Activated B cell treated with CpG ODN at 0.5 μM for 24 hours (primary cell): Measurements from ENCODE around the gene UTP11. TPM values are rescaled to one million over a fixed set of nuclear protein-coding genes. Genes with fewer than 3 reads are reported as not detected.
A peak's percentile ranks its signal among the peaks of the same experiment; 100 is the strongest.

Source experiments
- ATAC-seq: fragments of 200-7000 bp; cut with Tn5 transposase; one replicate; pipeline ENCODE4 v1.10.0; 2021; ENCODE audit warnings: low read depth, mild to moderate bottlenecking, moderate library complexity
- CTCF ChIA-PET: fragments of 350-600 bp; sonication (Branson Sonifier 250); formaldehyde crosslinking; loops from one replicate; lab custom pipeline; 2021; ENCODE audit warnings: antibody characterized with exemption; lab: Charles Lee
- POLR2A ChIA-PET: fragments of 350-600 bp; sonication (Branson Sonifier 250); formaldehyde crosslinking; loops from one replicate; lab custom pipeline; 2021; ENCODE audit warnings: antibody characterized with exemption; lab: Charles Lee
- DNase-seq: peaks from one replicate; pipeline ENCODE4 v3.0.0; 2022
- H3K27ac Mint-ChIP-seq: one replicate; pipeline ENCODE4 v1.8.0; 2020; ENCODE audit warnings: mixed read lengths
- H3K27me3 Mint-ChIP-seq: one replicate; pipeline ENCODE4 v1.8.0; 2021; ENCODE audit warnings: mixed read lengths
- H3K36me3 Mint-ChIP-seq: one replicate; pipeline ENCODE4 v1.8.0; 2021; ENCODE audit warnings: low read depth, mixed read lengths
- H3K4me1 Mint-ChIP-seq: one replicate; pipeline ENCODE4 v1.8.0; 2021; ENCODE audit warnings: mixed read lengths
- H3K4me3 Mint-ChIP-seq: one replicate; pipeline ENCODE4 v1.8.0; 2020; ENCODE audit warnings: mild to moderate bottlenecking, mixed read lengths
- H3K9me3 Mint-ChIP-seq: one replicate; pipeline ENCODE4 v1.8.0; 2020; ENCODE audit warnings: mixed read lengths
- intact Hi-C: fragments of 100-400 bp; cut with micrococcal nuclease; formaldehyde crosslinking; loops from one replicate; pipeline ENCODE4 v1.15.1; 2024
- total RNA-seq: library from RNA; stranded (reverse); gene quantifications from 2 replicates; pipeline ENCODE4 v1.2.3, GENCODE V29; 2022
- TF ChIP-seq, protein P1 (sequence below): fragments of 200-600 bp; IDR thresholded peaks from one replicate; pipeline ENCODE4 v1.8.0; 2022; ENCODE audit warnings: antibody characterized with exemption, mild to moderate bottlenecking

The UTP11 gene
- total RNA-seq, 1 donor from 2014 or later, result 26.1 TPM

DNA sequence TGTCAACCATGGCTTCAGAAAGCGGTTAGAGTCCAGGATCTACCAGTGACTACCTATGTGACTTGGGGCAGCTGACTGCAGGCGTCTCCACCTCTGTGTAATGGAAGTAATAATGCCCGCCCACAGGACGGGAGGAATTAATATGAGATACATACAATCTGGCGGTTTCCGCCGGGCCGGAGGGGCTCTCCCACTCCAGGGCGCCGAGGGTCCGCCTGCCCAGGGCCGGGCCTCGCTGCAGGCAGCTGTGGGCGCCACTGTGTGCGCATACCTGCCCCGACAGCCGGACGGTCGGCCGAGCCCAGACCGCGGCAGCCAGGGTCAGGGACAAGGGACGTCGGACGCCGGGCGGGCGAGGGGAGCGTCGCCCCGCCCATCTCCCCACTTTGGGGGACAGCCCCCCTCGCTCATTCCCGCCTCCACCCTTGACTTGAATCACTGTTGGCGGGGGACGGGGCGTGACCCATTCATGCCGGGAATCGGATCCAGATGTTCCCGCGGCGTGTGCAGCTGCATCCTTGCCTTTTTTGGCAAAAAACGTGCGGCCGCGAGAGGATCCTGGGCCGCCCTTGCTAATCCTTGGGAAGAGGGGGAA, 16.7 kb upstream of the UTP11 start:
- ATAC-seq (peak; percentile 69), DNase-seq (peak; percentile 32)
- ChIA-PET CTCF (no interaction called here), POLR2A (interaction anchor here (0.6 to 0.7 kb wide), 3 partner anchors 15 to 106 kb away, joined by 3 to 8 read pairs (median 6); no protein-coding TSS in a partner anchor)
- TF ChIP-seq, protein P1, sequence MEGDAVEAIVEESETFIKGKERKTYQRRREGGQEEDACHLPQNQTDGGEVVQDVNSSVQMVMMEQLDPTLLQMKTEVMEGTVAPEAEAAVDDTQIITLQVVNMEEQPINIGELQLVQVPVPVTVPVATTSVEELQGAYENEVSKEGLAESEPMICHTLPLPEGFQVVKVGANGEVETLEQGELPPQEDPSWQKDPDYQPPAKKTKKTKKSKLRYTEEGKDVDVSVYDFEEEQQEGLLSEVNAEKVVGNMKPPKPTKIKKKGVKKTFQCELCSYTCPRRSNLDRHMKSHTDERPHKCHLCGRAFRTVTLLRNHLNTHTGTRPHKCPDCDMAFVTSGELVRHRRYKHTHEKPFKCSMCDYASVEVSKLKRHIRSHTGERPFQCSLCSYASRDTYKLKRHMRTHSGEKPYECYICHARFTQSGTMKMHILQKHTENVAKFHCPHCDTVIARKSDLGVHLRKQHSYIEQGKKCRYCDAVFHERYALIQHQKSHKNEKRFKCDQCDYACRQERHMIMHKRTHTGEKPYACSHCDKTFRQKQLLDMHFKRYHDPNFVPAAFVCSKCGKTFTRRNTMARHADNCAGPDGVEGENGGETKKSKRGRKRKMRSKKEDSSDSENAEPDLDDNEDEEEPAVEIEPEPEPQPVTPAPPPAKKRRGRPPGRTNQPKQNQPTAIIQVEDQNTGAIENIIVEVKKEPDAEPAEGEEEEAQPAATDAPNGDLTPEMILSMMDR, result no peak
- Mint-ChIP-seq H3K4me3 (peak overlapping the region; percentile 79), H3K27me3 (no peaks in the 10 kb centered on the region), H3K9me3 (no peaks in the 10 kb centered on the region), H3K36me3 (no peaks in the 10 kb centered on the region), H3K27ac (no peak overlapping the region), H3K4me1 (peaks cover 14% of the 10 kb centered on the region)
- intact Hi-C loops, result loop anchor here (10.0 kb wide), 1 partner anchor 401 kb away; the partner anchor contains the start of gene GNL2

DNA sequence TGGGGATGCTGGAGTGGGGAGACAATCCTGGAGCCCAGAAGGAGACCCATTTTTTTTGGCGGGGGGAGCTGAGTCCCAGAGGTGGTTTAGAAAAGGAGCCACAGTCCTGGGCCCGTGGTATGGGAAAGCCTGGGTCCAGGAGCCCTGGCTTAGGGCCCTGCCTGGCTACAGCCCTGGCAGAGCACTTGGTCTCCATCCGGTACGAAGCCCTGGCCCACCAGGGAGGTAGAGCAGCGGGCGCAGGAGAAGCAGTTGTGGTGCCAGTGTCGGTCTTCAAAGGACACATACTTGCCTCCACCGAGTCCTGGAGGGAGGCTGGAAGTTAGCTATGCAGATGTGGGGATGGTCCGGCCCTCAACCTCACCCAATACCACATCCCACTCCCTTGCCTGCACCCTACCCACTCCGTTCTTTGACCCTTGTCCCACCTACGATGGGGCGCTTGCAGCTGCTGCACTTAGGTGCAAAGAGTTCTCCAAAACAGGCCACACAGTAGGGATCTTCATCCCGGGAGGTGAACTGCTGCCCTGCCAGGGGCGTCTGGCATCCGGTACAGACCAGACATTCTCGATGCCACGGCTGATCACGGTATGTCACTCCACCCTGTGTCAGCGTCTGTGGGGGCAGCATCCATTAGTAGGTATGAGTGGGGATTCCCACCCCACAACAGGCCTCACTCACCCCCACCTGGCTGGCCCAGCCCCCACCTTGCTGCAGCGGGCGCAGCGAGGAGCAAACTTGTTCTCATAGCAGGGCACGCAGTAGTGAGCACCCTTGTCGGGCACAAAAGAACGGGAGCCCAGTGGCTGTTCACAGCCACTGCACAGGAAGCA, 15.1 kb upstream of the UTP11 start:
- ChIA-PET POLR2A (no interaction called here), CTCF (no interaction called here)
- no peaks in the 10 kb centered on the region for H3K36me3 Mint-ChIP-seq
- no peak overlapping the region for H3K27ac Mint-ChIP-seq
- ATAC-seq (no peak), DNase-seq (no peak)
- H3K27me3 Mint-ChIP-seq, result no peaks in the 10 kb centered on the region
- no peaks in the 10 kb centered on the region for H3K9me3 Mint-ChIP-seq
- H3K4me3 Mint-ChIP-seq, result no peak overlapping the region
- TF ChIP-seq, protein P1, result no peak
- peaks cover 14% of the 10 kb centered on the region for H3K4me1 Mint-ChIP-seq
- intact Hi-C loops, result loop anchor here (10.0 kb wide), 1 partner anchor 403 kb away; the partner anchor contains the start of gene GNL2

DNA sequence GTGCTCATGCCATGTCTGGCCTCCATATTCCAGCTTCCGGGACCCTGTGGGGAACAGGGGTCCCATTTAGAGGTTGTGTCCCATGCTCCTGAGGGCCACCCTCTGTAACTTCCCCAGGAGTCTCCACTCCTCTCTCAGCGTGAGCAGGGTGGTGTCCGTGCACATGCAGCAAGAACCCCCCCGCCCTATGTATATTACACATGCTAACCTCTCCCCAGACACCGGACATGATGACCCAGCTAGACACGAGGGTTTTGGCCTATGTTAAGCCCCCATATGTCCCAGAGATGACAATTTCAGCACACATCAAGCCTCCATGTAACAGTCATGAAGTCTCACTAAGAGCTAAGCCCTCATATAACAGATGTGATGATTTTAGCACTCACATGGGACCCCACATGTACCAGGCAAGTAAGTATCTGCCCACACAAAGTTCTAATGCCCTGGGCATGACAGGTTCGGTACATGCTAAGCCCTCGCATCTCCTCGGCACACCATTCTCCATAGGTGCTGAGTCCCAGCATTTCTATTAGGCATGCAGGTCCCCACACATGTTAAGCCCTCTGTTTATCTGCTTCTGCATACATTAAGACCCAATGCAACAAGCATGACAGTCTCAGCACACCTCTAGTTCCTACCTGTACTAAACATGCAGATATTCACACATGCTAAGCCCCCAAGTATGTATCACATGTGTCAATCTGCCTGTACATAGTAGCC, 14.3 kb upstream of the UTP11 start:
- TF ChIP-seq, protein P1, result no peak
- no peaks in the 10 kb centered on the region for H3K36me3 Mint-ChIP-seq
- no peaks in the 10 kb centered on the region for H3K27me3 Mint-ChIP-seq
- ATAC-seq (no peak), DNase-seq (no peak)
- POLR2A ChIA-PET, result no interaction called here
- H3K27ac Mint-ChIP-seq, result no peak overlapping the region
- CTCF ChIA-PET, result interaction anchor here (1.1 kb wide), 1 partner anchor 109 kb away, joined by 3 read pairs; no protein-coding TSS in a partner anchor
- H3K4me3 Mint-ChIP-seq, result no peak overlapping the region
- H3K9me3 Mint-ChIP-seq, result no peaks in the 10 kb centered on the region
- peaks cover 14% of the 10 kb centered on the region for H3K4me1 Mint-ChIP-seq
- intact Hi-C loops, result loop anchor here (10.0 kb wide), 1 partner anchor 403 kb away; the partner anchor contains the start of gene GNL2

DNA sequence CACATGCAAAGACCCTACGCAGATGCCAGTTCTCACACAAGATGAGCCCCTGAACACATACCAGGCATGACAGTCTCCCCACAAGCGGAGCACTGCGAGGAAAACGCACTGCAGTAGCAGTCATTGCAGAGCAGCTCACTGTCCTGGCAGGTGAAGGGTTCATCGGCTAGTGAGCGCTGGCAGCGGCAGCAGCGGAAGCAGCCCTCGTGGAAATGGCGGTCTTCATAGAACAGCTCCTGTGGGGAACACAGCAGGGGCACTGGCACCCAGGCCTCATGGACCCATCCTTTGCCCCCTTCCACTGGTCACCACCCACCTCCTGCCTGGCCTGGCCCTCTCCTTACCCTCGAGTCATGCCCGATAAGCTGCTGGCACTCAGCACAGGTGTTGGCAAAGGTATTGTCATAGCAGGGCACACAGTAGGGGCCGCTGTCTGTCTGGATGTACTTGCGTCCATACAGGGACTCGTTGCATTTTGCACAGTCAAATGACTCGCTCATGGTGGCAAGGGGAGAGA, 13.6 kb upstream of the UTP11 start:
- Mint-ChIP-seq H3K4me1 (peaks cover 14% of the 10 kb centered on the region), H3K27ac (peak overlapping the region; percentile 38), H3K4me3 (no peak overlapping the region), H3K27me3 (peaks cover 5% of the 10 kb centered on the region), H3K36me3 (no peaks in the 10 kb centered on the region), H3K9me3 (no peaks in the 10 kb centered on the region)
- intact Hi-C loops, result loop anchor here (10.0 kb wide), 1 partner anchor 404 kb away; the partner anchor contains the start of gene GNL2
- DNase-seq, result no peak
- ChIA-PET POLR2A (no interaction called here), CTCF (interaction anchor here (1.1 kb wide), 1 partner anchor 109 kb away, joined by 3 read pairs; no protein-coding TSS in a partner anchor)
- TF ChIP-seq, protein P1, result no peak
- no peak for ATAC-seq
